ENCODE data around the gene AQP11. TPM values are rescaled to one million over a fixed set of nuclear protein-coding genes. Genes with fewer than 3 reads are reported as not detected.
"Not testable (repeated sequence)": the region's sequence is repeated elsewhere in the genome, so short reads cannot be mapped to it uniquely, and the experiment has no call there.

The AQP11 gene
- total RNA-seq, 4 donors from 2014 or later = 0.96 to 1.5 (median 1.1) TPM; not detected in 1

DNA sequence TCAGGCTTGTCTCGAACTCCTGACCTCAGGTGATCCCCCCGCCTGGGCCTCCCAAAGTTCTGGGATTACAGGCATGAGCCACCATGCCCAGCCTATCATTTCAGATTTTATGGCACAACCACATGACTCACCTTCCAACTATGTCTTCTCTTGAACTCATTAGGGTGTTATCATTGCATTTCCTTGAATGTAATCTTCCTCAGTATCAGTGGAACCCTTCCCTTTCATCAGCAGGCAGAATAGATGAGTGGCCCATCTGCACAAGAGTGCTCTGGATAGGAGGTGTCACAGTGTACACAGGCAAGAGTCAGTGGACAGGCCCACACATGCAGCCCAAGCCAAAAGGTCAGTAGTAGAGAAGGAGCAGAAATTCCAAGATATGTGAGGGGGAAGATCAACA, 29.1 kb upstream of the AQP11 start:
- Histone ChIP-seq H3K27me3 (no peaks in the 10 kb centered on the region), H3K4me1 (no peaks in the 10 kb centered on the region), H3K36me3 (no peaks in the 10 kb centered on the region), H3K27ac (no peak overlapping the region), H3K9me3 (no peaks in the 10 kb centered on the region), H3K4me3 (no peak overlapping the region)
- WGBS, 2 donors (ENCODE audit: low coverage in 1 of 2) = 83 to 86% methylated on average over 2 of the region's 2 CpGs
- ATAC-seq = no peak
- no peak for TF ChIP-seq POLR2A (IDR thresholded peaks at IDR 0.05)
- no peak for TF ChIP-seq POLR2AphosphoS5 (IDR thresholded peaks at IDR 0.05)

- H3K36me3 ChIP-seq = no peaks in the 10 kb centered on the region
- 100% methylated on average over 1 of the region's 1 CpG; no CpG with 5 or more reads in 1 of the 2 donors for WGBS, 2 donors (ENCODE audit: low coverage in 1 of 2)
- TF ChIP-seq POLR2AphosphoS5 (IDR thresholded peaks at IDR 0.05) = no peak
- no peak for TF ChIP-seq POLR2A (IDR thresholded peaks at IDR 0.05)
- TF ChIP-seq EP300 (IDR thresholded peaks at IDR 0.05) = no peak
- TF ChIP-seq, protein P1, sequence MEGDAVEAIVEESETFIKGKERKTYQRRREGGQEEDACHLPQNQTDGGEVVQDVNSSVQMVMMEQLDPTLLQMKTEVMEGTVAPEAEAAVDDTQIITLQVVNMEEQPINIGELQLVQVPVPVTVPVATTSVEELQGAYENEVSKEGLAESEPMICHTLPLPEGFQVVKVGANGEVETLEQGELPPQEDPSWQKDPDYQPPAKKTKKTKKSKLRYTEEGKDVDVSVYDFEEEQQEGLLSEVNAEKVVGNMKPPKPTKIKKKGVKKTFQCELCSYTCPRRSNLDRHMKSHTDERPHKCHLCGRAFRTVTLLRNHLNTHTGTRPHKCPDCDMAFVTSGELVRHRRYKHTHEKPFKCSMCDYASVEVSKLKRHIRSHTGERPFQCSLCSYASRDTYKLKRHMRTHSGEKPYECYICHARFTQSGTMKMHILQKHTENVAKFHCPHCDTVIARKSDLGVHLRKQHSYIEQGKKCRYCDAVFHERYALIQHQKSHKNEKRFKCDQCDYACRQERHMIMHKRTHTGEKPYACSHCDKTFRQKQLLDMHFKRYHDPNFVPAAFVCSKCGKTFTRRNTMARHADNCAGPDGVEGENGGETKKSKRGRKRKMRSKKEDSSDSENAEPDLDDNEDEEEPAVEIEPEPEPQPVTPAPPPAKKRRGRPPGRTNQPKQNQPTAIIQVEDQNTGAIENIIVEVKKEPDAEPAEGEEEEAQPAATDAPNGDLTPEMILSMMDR (IDR thresholded peaks at IDR 0.05) = no peak
- no peaks in the 10 kb centered on the region for H3K27me3 ChIP-seq
- H3K4me3 ChIP-seq = no peak overlapping the region
- no peak for ATAC-seq
- H3K4me1 ChIP-seq = no peaks in the 10 kb centered on the region
- H3K9me3 ChIP-seq = no peaks in the 10 kb centered on the region
- H3K27ac ChIP-seq = no peak overlapping the region
These were observed 28.5 kb upstream of the AQP11 start for GRCh38 chr11:77561257-77561656.

DNA sequence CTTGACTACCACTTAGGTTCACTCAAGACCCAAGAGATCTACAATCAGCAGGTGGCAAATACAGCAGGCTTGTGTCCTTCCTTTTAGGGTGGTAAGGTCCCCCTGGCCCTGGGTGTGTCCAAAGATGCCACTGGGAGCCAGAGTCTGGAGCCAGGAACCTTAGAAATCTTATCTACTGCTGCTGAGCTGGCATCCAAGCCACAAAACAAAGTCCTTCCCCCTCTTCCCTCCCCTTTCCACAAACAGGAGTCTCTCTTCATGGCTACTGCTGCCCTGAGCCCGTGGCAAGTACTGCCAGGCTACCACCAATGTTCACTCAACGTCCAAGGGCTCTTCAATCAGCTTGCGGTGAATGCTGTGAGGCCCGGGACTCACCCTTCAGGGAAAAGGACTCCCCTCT, 21.4 kb upstream of the AQP11 start:
- Histone ChIP-seq H3K4me3 (no peak overlapping the region), H3K27ac (no peak overlapping the region), H3K36me3 (no peaks in the 10 kb centered on the region), H3K4me1 (peaks cover 0 to 5% (median 0%) of the 10 kb centered on the region in 3 donors), H3K27me3 (no peaks in the 10 kb centered on the region), H3K9me3 (no peaks in the 10 kb centered on the region)
- TF ChIP-seq POLR2A (IDR thresholded peaks at IDR 0.05) (no peak), POLR2AphosphoS5 (IDR thresholded peaks at IDR 0.05) (no peak), EP300 (IDR thresholded peaks at IDR 0.05) (no peak)
- TF ChIP-seq, protein P1 (IDR thresholded peaks at IDR 0.05) = no peak
- WGBS, 2 donors (ENCODE audit: low coverage in 1 of 2) = 100% methylated on average over 1 of the region's 4 CpGs; no CpG with 5 or more reads in 1 of the 2 donors
- no peak for ATAC-seq

- H3K36me3 ChIP-seq = no peaks in the 10 kb centered on the region
- no peak for ATAC-seq
- no peaks in the 10 kb centered on the region for H3K27me3 ChIP-seq
- whole genome bisulfite sequencing, 2 donors (ENCODE audit: low coverage in 1 of 2) = 71 to 88% methylated on average over 1 of the region's 3 CpGs
- TF ChIP-seq POLR2AphosphoS5 (IDR thresholded peaks at IDR 0.05) = no peak
- no peak for TF ChIP-seq EP300 (IDR thresholded peaks at IDR 0.05)
- no peak for TF ChIP-seq POLR2A (IDR thresholded peaks at IDR 0.05)
- TF ChIP-seq, protein P1 (IDR thresholded peaks at IDR 0.05) = no peak
- H3K27ac ChIP-seq = no peak overlapping the region
- peaks cover 0 to 5% (median 0%) of the 10 kb centered on the region in 3 donors for H3K4me1 ChIP-seq
- H3K4me3 ChIP-seq = no peak overlapping the region
- no peaks in the 10 kb centered on the region for H3K9me3 ChIP-seq
These were observed 20.7 kb upstream of the AQP11 start for GRCh38 chr11:77568916-77569675.

- Histone ChIP-seq H3K9me3 (no peaks in the 10 kb centered on the region), H3K27me3 (no peaks in the 10 kb centered on the region), H3K36me3 (no peaks in the 10 kb centered on the region), H3K4me1 (peaks cover 0 to 5% (median 0%) of the 10 kb centered on the region in 3 donors), H3K27ac (no peak overlapping the region), H3K4me3 (no peak overlapping the region)
- TF ChIP-seq, protein P1 (IDR thresholded peaks at IDR 0.05) = no peak
- TF ChIP-seq POLR2A (IDR thresholded peaks at IDR 0.05) (no peak), EP300 (IDR thresholded peaks at IDR 0.05) (no peak), POLR2AphosphoS5 (IDR thresholded peaks at IDR 0.05) (no peak)
- ATAC-seq = no peak
- WGBS, 2 donors (ENCODE audit: low coverage in 1 of 2) = 62 to 88% methylated on average over 2 of the region's 2 CpGs
These were observed 20.1 kb upstream of the AQP11 start for GRCh38 chr11:77569676-77570070.

DNA sequence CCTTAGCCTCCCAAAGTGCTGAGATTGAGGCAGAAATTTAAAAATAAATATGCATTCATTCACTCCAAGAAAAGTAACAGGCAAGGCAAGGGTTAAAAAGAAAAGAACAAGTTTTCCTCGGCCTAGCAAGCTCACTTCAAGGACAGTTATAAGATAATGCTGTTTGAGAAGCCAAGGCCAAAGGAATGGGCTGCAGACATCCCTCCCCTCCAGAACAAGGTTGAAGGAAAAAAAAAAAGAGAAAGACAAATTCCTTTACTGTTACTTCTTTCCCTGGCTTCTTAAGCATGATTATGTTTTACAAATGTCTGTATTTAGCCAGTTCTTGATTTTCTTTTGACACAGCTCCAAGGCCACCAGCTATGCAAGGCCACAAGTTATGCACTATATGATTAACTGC, 18.9 kb upstream of the AQP11 start:
- not testable (repeated sequence) for ATAC-seq, H3K27me3 ChIP-seq, H3K27ac ChIP-seq, H3K4me1 ChIP-seq, H3K4me3 ChIP-seq, H3K36me3 ChIP-seq, H3K9me3 ChIP-seq
- 0% methylated on average over 1 of the region's 1 CpG; no CpG with 5 or more reads in 1 of the 2 donors for WGBS, 2 donors (ENCODE audit: low coverage in 1 of 2)

GRCh38 chr11:77575428-77575827, 14.3 kb upstream of the AQP11 start:
- not testable (repeated sequence) for H3K4me1 ChIP-seq, H3K36me3 ChIP-seq, H3K27me3 ChIP-seq, H3K9me3 ChIP-seq, H3K4me3 ChIP-seq, ATAC-seq, H3K27ac ChIP-seq
- 0 to 5% methylated on average over 1 of the region's 1 CpG for WGBS, 2 donors (ENCODE audit: low coverage in 1 of 2)

Measured in gastroesophageal sphincter (tissue), 4 donors.